Progenitor cell of endocrine pancreas (in vitro differentiated cells): ENCODE results near the gene MTRF1L. TPM values are rescaled to one million over a fixed set of nuclear protein-coding genes. Genes with fewer than 3 reads are reported as not detected.

Source experiments
- DNase-seq: peaks from one replicate; pipeline ENCODE4 v3.0.0; 2021; ENCODE audit warnings: low spot score; ENCODE audit not compliant: unreplicated experiment
- H3K27ac Mint-ChIP-seq: 2 replicates; pipeline ENCODE4 v1.8.0; 2021; ENCODE audit warnings: mild to moderate bottlenecking, moderate library complexity, mixed read lengths
- H3K27me3 Mint-ChIP-seq: 2 replicates; pipeline ENCODE4 v1.8.0; 2021; ENCODE audit warnings: mixed read lengths
- H3K36me3 Mint-ChIP-seq: 2 replicates; pipeline ENCODE4 v1.8.0; 2022; ENCODE audit warnings: mixed read lengths; ENCODE audit not compliant: insufficient read depth
- H3K4me1 Mint-ChIP-seq: 2 replicates; pipeline ENCODE4 v1.8.0; 2021; ENCODE audit warnings: low read depth, mixed read lengths
- H3K4me3 Mint-ChIP-seq: 2 replicates; pipeline ENCODE4 v1.8.0; 2021; ENCODE audit warnings: low read depth, mild to moderate bottlenecking, moderate library complexity, mixed read lengths
- H3K9me3 Mint-ChIP-seq: 2 replicates; pipeline ENCODE4 v1.8.0; 2021; ENCODE audit warnings: low read depth, mixed read lengths
- CTCF ChIP-seq: fragments of 200-600 bp; sonication (generic); IDR thresholded peaks from one replicate; pipeline ENCODE4 v1.5.0; 2021; ENCODE audit warnings: antibody characterized with exemption, mild to moderate bottlenecking; ENCODE audit not compliant: unreplicated experiment
- total RNA-seq: library from RNA; stranded (reverse); gene quantifications from 2 replicates; pipeline ENCODE4 v1.2.1, GENCODE V29; 2021

MTRF1L gene
- total RNA-seq, 1 donor from 2014 or later = 17.5 TPM

- no peak for TF ChIP-seq CTCF
- DNase-seq = no peak
- Mint-ChIP-seq H3K4me1 (no peaks in the 10 kb centered on the region), H3K36me3 (no peaks in the 10 kb centered on the region), H3K9me3 (no peaks in the 10 kb centered on the region), H3K27ac (no peak overlapping the region), H3K27me3 (no peaks in the 10 kb centered on the region), H3K4me3 (no peak overlapping the region)
Observed at GRCh38 chr6:153044295-153044694, 41.8 kb upstream of the MTRF1L start.

- no peak for TF ChIP-seq CTCF
- H3K9me3 Mint-ChIP-seq = no peaks in the 10 kb centered on the region
- H3K36me3 Mint-ChIP-seq = no peaks in the 10 kb centered on the region
- H3K27ac Mint-ChIP-seq = no peak overlapping the region
- H3K4me1 Mint-ChIP-seq = no peaks in the 10 kb centered on the region
- H3K4me3 Mint-ChIP-seq = no peak overlapping the region
- H3K27me3 Mint-ChIP-seq = no peaks in the 10 kb centered on the region
- no peak for DNase-seq
Observed at GRCh38 chr6:153043719-153044118, 41.2 kb upstream of the MTRF1L start.

GRCh38 chr6:153038378-153039057 is 36.0 kb upstream of the MTRF1L start:
- H3K27me3 Mint-ChIP-seq = no peaks in the 10 kb centered on the region
- no peak for TF ChIP-seq CTCF
- H3K27ac Mint-ChIP-seq = no peak overlapping the region
- no peaks in the 10 kb centered on the region for H3K4me1 Mint-ChIP-seq
- no peaks in the 10 kb centered on the region for H3K36me3 Mint-ChIP-seq
- no peak for DNase-seq
- H3K9me3 Mint-ChIP-seq = no peaks in the 10 kb centered on the region
- no peak overlapping the region for H3K4me3 Mint-ChIP-seq

- H3K27me3 Mint-ChIP-seq = no peaks in the 10 kb centered on the region
- H3K36me3 Mint-ChIP-seq = no peaks in the 10 kb centered on the region
Observed at GRCh38 chr6:153034139-153034538, 31.6 kb upstream of the MTRF1L start.

GRCh38 chr6:153032255-153032882 is 29.9 kb upstream of the MTRF1L start:
- Mint-ChIP-seq H3K4me3 (no peak overlapping the region), H3K9me3 (no peaks in the 10 kb centered on the region), H3K27ac (no peak overlapping the region), H3K4me1 (peaks cover 17% of the 10 kb centered on the region), H3K27me3 (no peaks in the 10 kb centered on the region), H3K36me3 (no peaks in the 10 kb centered on the region)
- peak; percentile 58 for TF ChIP-seq CTCF
- DNase-seq = no peak

More at GRCh38 chr6:153034139-153034538, 31.6 kb upstream of the MTRF1L start:
- DNase-seq = no peak
- Mint-ChIP-seq H3K4me1 (peaks cover 17% of the 10 kb centered on the region), H3K27ac (no peak overlapping the region), H3K4me3 (no peak overlapping the region), H3K9me3 (no peaks in the 10 kb centered on the region)
- TF ChIP-seq CTCF = no peak
